ENCODE results near the gene CNOT3. TPM values are rescaled to one million over a fixed set of nuclear protein-coding genes. Genes with fewer than 3 reads are reported as not detected.

The CNOT3 gene
- total RNA-seq, 1 donor from 2014 or later, result 72.9 TPM

DNA sequence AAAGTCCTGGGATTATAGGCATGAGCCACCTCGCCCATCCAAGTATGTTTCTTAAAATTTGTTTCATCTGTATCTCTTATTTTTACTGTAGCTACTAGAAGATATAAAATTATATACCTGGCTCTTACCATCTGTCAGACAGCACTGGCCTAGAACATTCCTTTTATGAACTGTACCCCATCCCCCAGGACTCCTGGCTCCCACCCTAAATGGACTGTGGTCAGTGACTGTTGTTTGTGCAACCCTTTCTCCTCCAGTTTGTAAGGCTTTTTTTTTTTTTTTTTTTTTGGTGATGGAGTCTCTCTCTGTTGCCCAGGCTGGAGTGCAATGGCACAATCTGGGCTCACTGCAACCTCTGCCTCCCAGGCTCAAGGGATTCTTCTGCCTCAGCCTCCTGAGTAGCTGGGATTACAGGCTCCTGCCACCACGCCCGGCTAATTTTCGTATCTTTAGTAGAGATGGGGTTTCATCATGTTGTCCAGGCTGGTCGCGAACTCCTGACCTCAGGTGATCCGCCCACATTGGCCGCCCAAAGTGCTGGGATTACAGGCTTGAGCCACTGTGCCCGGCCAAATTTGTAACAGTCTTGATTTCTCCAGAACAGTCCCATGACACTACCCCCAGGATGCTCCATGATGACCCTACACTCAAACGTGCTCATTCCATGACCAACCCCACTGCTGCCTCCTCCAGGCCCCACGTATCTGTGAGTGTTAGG is 32.4 kb upstream of the CNOT3 start:
- H3K4me3 Mint-ChIP-seq, result peak overlapping the region; percentile 68
- H3K9me3 Mint-ChIP-seq, result no peaks in the 10 kb centered on the region

DNA sequence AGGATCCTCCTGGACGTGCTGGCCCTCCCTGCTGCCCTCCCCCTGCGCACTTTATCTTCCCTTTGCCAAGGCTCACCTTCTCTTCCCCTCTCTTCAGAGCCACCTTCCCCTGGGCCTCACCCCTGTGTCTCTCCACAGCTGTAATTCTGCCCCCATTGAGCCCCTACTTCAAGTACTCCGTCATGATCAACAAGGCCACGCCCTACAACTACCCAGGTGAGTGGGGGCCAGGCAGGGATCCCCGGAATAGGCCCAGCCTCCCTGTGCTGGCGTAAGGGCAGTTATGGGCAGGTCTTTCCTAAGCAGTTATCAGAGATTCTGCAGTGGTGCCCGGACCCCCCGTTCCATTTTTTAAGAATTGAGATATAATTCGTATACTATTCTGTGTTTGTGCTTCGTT is 31.8 kb upstream of the CNOT3 start:
- H3K4me3 Mint-ChIP-seq, result peak overlapping the region; percentile 68
- no peak for DNase-seq (ENCODE audit: extremely low spot score, unreplicated experiment)
- H3K4me1 Mint-ChIP-seq (ENCODE audit: unreplicated experiment), result peaks cover 6% of the 10 kb centered on the region
- peaks cover 2% of the 10 kb centered on the region for H3K36me3 Mint-ChIP-seq
- H3K27me3 Mint-ChIP-seq, result peaks cover 4% of the 10 kb centered on the region
- TF ChIP-seq, protein P1, sequence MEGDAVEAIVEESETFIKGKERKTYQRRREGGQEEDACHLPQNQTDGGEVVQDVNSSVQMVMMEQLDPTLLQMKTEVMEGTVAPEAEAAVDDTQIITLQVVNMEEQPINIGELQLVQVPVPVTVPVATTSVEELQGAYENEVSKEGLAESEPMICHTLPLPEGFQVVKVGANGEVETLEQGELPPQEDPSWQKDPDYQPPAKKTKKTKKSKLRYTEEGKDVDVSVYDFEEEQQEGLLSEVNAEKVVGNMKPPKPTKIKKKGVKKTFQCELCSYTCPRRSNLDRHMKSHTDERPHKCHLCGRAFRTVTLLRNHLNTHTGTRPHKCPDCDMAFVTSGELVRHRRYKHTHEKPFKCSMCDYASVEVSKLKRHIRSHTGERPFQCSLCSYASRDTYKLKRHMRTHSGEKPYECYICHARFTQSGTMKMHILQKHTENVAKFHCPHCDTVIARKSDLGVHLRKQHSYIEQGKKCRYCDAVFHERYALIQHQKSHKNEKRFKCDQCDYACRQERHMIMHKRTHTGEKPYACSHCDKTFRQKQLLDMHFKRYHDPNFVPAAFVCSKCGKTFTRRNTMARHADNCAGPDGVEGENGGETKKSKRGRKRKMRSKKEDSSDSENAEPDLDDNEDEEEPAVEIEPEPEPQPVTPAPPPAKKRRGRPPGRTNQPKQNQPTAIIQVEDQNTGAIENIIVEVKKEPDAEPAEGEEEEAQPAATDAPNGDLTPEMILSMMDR (conservative IDR thresholded peaks at IDR 0.05), result no peak
- H3K27ac Mint-ChIP-seq, result no peak overlapping the region
- no peaks in the 10 kb centered on the region for H3K9me3 Mint-ChIP-seq

More for the DNA sequence above, 32.4 kb upstream of the CNOT3 start:
- no peak overlapping the region for H3K27ac Mint-ChIP-seq
- peaks cover 5% of the 10 kb centered on the region for H3K27me3 Mint-ChIP-seq
- DNase-seq (ENCODE audit: extremely low spot score, unreplicated experiment), result no peak
- TF ChIP-seq, protein P1 (conservative IDR thresholded peaks at IDR 0.05), result no peak
- H3K36me3 Mint-ChIP-seq, result no peaks in the 10 kb centered on the region
- H3K4me1 Mint-ChIP-seq (ENCODE audit: unreplicated experiment), result peaks cover 6% of the 10 kb centered on the region

DNA sequence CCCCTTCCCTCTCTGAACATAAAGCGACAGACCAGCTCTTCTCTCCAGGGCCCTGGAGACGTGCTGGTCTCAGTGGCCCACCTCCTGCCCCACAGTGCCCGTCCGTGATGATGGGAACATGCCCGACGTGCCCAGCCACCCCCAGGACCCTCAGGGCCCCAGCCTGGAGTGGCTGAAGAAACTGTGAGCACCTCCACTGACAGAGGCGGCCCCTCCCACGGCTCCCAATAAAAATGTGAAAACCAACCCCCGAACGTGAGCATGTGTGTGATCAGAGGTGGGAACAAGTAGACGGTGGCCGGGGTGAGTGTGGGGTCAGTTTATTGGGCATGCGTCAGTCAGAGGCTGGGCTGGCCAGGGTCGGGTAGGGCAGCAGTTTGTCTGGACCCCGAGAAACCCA is 30.8 kb upstream of the CNOT3 start:
- Mint-ChIP-seq H3K36me3 (peaks cover 4% of the 10 kb centered on the region), H3K4me3 (peak overlapping the region; percentile 45), H3K27me3 (peaks cover 4% of the 10 kb centered on the region), H3K4me1 (ENCODE audit: unreplicated experiment) (peaks cover 6% of the 10 kb centered on the region), H3K27ac (no peak overlapping the region), H3K9me3 (no peaks in the 10 kb centered on the region)
- no peak for DNase-seq (ENCODE audit: extremely low spot score, unreplicated experiment)
- TF ChIP-seq, protein P1 (conservative IDR thresholded peaks at IDR 0.05), result no peak

DNA sequence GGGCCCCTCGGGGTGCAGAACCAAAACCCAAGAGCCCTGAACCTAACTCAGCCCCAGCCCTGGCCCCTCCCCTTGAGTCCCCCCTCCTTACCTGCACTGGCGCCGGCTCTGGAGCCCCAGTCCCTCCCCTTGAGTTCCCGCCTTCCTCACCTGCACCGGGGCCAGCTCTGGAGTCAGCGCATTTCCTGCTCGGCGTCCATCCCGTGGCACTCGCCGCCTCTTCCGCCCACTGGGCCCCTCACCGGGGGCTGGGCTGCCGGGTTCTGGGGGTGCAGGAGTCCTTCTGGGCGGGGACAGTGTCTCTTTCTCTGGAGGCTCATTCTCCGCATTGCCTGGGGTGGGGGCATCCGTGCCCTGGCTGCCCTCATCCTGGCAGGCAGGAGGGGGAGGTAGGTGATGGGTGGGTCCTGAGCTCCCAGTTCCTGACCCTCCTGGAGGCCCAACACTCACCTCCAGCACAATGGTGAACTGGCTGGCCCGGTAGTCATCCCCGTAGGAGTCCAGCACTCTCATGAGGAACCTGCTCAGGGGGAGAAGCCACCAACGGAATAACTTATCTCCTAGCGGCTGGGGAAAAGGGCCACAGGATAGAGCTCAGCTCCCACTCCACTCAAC is 29.6 kb upstream of the CNOT3 start:
- TF ChIP-seq, protein P1 (conservative IDR thresholded peaks at IDR 0.05), result no peak
- H3K4me3 Mint-ChIP-seq, result no peak overlapping the region
- H3K27ac Mint-ChIP-seq, result no peak overlapping the region
- no peaks in the 10 kb centered on the region for H3K9me3 Mint-ChIP-seq
- no peak for DNase-seq (ENCODE audit: extremely low spot score, unreplicated experiment)
- H3K4me1 Mint-ChIP-seq (ENCODE audit: unreplicated experiment), result no peaks in the 10 kb centered on the region
- no peaks in the 10 kb centered on the region for H3K27me3 Mint-ChIP-seq
- peaks cover 4% of the 10 kb centered on the region for H3K36me3 Mint-ChIP-seq

DNA sequence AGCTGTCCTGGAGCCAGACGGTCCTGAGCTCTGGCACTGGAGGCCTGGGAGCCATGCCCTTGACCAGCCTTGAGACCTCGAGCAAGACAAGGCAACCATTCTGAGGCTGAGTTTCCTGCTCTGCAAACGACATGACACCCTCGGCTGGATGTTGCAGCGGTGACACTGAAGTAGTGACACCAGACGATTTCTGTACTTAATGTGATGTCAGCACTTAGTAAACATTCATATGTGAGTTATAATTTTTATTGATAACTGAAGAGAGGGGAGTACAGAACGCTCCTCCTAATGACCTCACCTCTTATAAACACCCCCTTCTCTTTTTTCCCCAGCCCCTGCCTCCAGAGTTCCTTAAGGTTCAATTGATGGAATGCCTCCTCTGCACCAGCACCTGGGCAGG is 29.1 kb upstream of the CNOT3 start:
- Mint-ChIP-seq H3K27me3 (no peaks in the 10 kb centered on the region), H3K4me1 (ENCODE audit: unreplicated experiment) (no peaks in the 10 kb centered on the region), H3K4me3 (no peak overlapping the region), H3K36me3 (peaks cover 4% of the 10 kb centered on the region), H3K27ac (no peak overlapping the region), H3K9me3 (no peaks in the 10 kb centered on the region)
- no peak for DNase-seq (ENCODE audit: extremely low spot score, unreplicated experiment)
- TF ChIP-seq, protein P1 (conservative IDR thresholded peaks at IDR 0.05), result no peak

Data from type B pancreatic cell (in vitro differentiated cells).